CD4-positive, alpha-beta memory T cell (primary cell): ENCODE data around the gene LPO. TPM values are rescaled to one million over a fixed set of nuclear protein-coding genes. Genes with fewer than 3 reads are reported as not detected.

Source experiments
- CTCF ChIA-PET: fragments of 350-600 bp; sonication (Branson Sonifier 250); formaldehyde crosslinking; loops from one replicate; lab custom pipeline; 2021; ENCODE audit warnings: inconsistent platforms; ENCODE audit not compliant: partially characterized antibody; lab: Charles Lee
- POLR2A ChIA-PET: fragments of 350-600 bp; sonication (Branson Sonifier 250); formaldehyde crosslinking; loops from one replicate; lab custom pipeline; 2021; ENCODE audit not compliant: partially characterized antibody; lab: Charles Lee
- DNase-seq, 5 donors: peaks; one replicate each; pipeline versions ENCODE4 v3.0.0 to v3.0.0-alpha.2; 2020 to 2022; ENCODE audit warnings: mixed read lengths in 1 of 5
- H3K27ac ChIP-seq: one replicate; pipeline ENCODE4 v1.7.0; 2013; ENCODE audit warnings: low read depth, low read length
- H3K27me3 ChIP-seq: 2 replicates; pipeline ENCODE4 v1.7.0; 2013; ENCODE audit warnings: mild to moderate bottlenecking, low read length, moderate library complexity; ENCODE audit not compliant: insufficient read depth
- H3K36me3 ChIP-seq: 2 replicates; pipeline ENCODE4 v1.7.0; 2013; ENCODE audit warnings: mild to moderate bottlenecking, low read length, moderate library complexity; ENCODE audit not compliant: insufficient read depth
- H3K4me1 ChIP-seq: 2 replicates; pipeline ENCODE4 v1.7.0; 2013; ENCODE audit warnings: mild to moderate bottlenecking, low read length, moderate library complexity; ENCODE audit not compliant: insufficient read depth
- H3K4me3 ChIP-seq, 2 donors: one replicate each; pipeline ENCODE4 v1.7.0; 2013; ENCODE audit warnings: low read length in 2 of 2, mild to moderate bottlenecking in 1 of 2
- H3K9me3 ChIP-seq, 2 donors: one replicate each; pipeline ENCODE4 v1.7.0; 2013; ENCODE audit warnings: low read length in 2 of 2, control low read depth in 1 of 2; ENCODE audit not compliant: control insufficient read depth in 1 of 2
- H3K27ac Mint-ChIP-seq, 7 donors: one replicate each; pipeline ENCODE4 v1.8.0; 2020 to 2021; ENCODE audit warnings: mixed read lengths in 7 of 7, mild to moderate bottlenecking in 6 of 7, inconsistent platforms in 3 of 7, moderate library complexity in 3 of 7
- H3K27me3 Mint-ChIP-seq, 2 donors: one replicate each; pipeline ENCODE4 v1.8.0; 2020 to 2021; ENCODE audit warnings: mixed read lengths in 2 of 2
- H3K36me3 Mint-ChIP-seq, 2 donors: one replicate each; pipeline ENCODE4 v1.8.0; 2020 to 2021; ENCODE audit warnings: mixed read lengths in 2 of 2, inconsistent platforms in 1 of 2, mild to moderate bottlenecking in 1 of 2
- H3K4me1 Mint-ChIP-seq, 4 donors: one replicate each; pipeline ENCODE4 v1.8.0; 2020 to 2021; ENCODE audit warnings: mixed read lengths in 4 of 4, mild to moderate bottlenecking in 1 of 4
- H3K4me3 Mint-ChIP-seq, 8 donors: one replicate each; pipeline ENCODE4 v1.8.0; 2020 to 2021; ENCODE audit warnings: mixed read lengths in 8 of 8, mild to moderate bottlenecking in 7 of 8, moderate library complexity in 6 of 8, inconsistent platforms in 3 of 8
- H3K9me3 Mint-ChIP-seq, 8 donors: one replicate each; pipeline ENCODE4 v1.8.0; 2020 to 2021; ENCODE audit warnings: mixed read lengths in 8 of 8, mild to moderate bottlenecking in 5 of 8, inconsistent platforms in 3 of 8, moderate library complexity in 1 of 8
- intact Hi-C: fragments of 100-400 bp; cut with micrococcal nuclease; formaldehyde crosslinking; loops from one replicate; pipeline ENCODE4 v1.15.1; 2023
- polyA plus RNA-seq, 2 donors: library from polyadenylated mRNA; unstranded; fragments of 300-500 nt; fragmentation: Illumina TruSeq; gene quantifications; one replicate each; pipeline ENCODE4 v1.2.3, GENCODE V29; 2021
- total RNA-seq, 2 experiments: library from RNA; stranded (reverse); gene quantifications; one replicate each; pipeline ENCODE4 v1.2.3, GENCODE V29; 2021

Gene LPO
- total and polyA plus RNA-seq, 4 experiments from 2014 or later: not detected

- H3K4me3 Mint-ChIP-seq: no peak overlapping the region
- POLR2A ChIA-PET: no interaction called here
- Histone ChIP-seq H3K36me3 (peaks cover 22% of the 10 kb centered on the region), H3K27ac (no peak overlapping the region), H3K4me3 (no peak overlapping the region), H3K9me3 (no peaks in the 10 kb centered on the region), H3K27me3 (no peaks in the 10 kb centered on the region), H3K4me1 (no peaks in the 10 kb centered on the region)
- intact Hi-C loops: no loop called here
- no peak for DNase-seq
- H3K36me3 Mint-ChIP-seq: peaks cover 50 to 77% of the 10 kb centered on the region in 2 donors
- H3K27ac Mint-ChIP-seq: no peak overlapping the region
- H3K27me3 Mint-ChIP-seq: no peaks in the 10 kb centered on the region
- no peaks in the 10 kb centered on the region for H3K9me3 Mint-ChIP-seq
- CTCF ChIA-PET: interaction anchor here (1.4 to 3.2 kb wide), 2 partner anchors 11 to 88 kb away, joined by 3 to 17 read pairs; no protein-coding TSS in a partner anchor
- H3K4me1 Mint-ChIP-seq: no peaks in the 10 kb centered on the region
Observed at GRCh38 chr17:58210922-58211321, 27.5 kb upstream of the LPO start.

DNA sequence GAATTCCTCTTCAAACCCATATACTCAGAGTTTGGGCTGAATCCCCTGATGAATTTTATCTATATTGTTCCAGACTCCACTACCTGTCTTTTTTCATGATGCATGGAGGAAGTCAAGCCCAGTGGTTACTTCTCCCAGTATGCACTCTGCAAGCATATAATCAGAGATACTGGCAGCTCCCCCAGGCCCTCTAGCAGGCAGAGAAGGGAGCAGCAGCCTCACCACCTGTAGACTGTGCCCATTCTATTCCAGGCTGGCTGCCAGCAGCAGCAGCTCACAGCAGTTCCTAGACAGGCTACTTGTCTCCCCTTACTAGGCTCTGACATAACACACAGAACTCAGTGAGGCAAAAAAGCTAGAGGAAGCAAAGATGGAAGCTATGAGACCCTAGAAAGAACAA, 22.7 kb upstream of the LPO start:
- H3K4me1 ChIP-seq: peaks cover 15% of the 10 kb centered on the region
- Mint-ChIP-seq H3K27me3 (no peaks in the 10 kb centered on the region), H3K4me3 (peak overlapping the region in 1 of 8 donors; percentile 25), H3K27ac (peak overlapping the region in 1 of 7 donors; percentile 40), H3K36me3 (peaks cover 29 to 57% of the 10 kb centered on the region in 2 donors), H3K9me3 (no peaks in the 10 kb centered on the region), H3K4me1 (peaks cover 15 to 22% (median 19%) of the 10 kb centered on the region in 4 donors)
- H3K27ac ChIP-seq: no peak overlapping the region
- H3K27me3 ChIP-seq: no peaks in the 10 kb centered on the region
- no peak for DNase-seq
- no peaks in the 10 kb centered on the region for H3K9me3 ChIP-seq
- H3K4me3 ChIP-seq: no peak overlapping the region
- H3K36me3 ChIP-seq: peaks cover 13% of the 10 kb centered on the region
- ChIA-PET CTCF (interaction anchor here (0.6 to 1.1 kb wide), 2 partner anchors 17 to 203 kb away, joined by 4 read pairs; no protein-coding TSS in a partner anchor), POLR2A (interaction anchor here (1.4 kb wide), 1 partner anchor 102 kb away, joined by 3 read pairs; no protein-coding TSS in a partner anchor)
- intact Hi-C loops: no loop called here

- Mint-ChIP-seq H3K36me3 (peaks cover 14 to 41% of the 10 kb centered on the region in 2 donors), H3K27me3 (no peaks in the 10 kb centered on the region), H3K27ac (peak overlapping the region; percentile 18 to 94 (median 84)), H3K4me3 (peak overlapping the region; percentile 10 to 99 (median 38)), H3K4me1 (peaks cover 19 to 28% (median 23%) of the 10 kb centered on the region in 4 donors), H3K9me3 (no peaks in the 10 kb centered on the region)
- no peaks in the 10 kb centered on the region for H3K9me3 ChIP-seq
- no peak overlapping the region for H3K27ac ChIP-seq
- no peak overlapping the region for H3K4me3 ChIP-seq
- no peaks in the 10 kb centered on the region for H3K27me3 ChIP-seq
- no peak for DNase-seq
- intact Hi-C loops: loop anchor here (2.0 kb wide), 3 partner anchors 65 to 937 kb away; partner anchors contain the start of genes DYNLL2, PRR11 and SKA2
- H3K4me1 ChIP-seq: peaks cover 15% of the 10 kb centered on the region
- POLR2A ChIA-PET: interaction anchor here (1.3 to 2.4 kb wide), 3 partner anchors 115 to 414 kb away, joined by 3 to 11 read pairs (median 4); partner anchors contain the start of gene SUPT4H1
- H3K36me3 ChIP-seq: peaks cover 7% of the 10 kb centered on the region
- CTCF ChIA-PET: interaction anchor here (0.6 to 1.6 kb wide), 2 partner anchors 18 to 270 kb away, joined by 3 to 6 read pairs; partner anchors contain the start of gene HSF5
Observed at GRCh38 chr17:58217766-58218165, 20.6 kb upstream of the LPO start.

- intact Hi-C loops: loop anchor here (1.0 to 2.0 kb wide), 5 partner anchors 66 to 936 kb away; partner anchors contain the start of genes DYNLL2, PRR11, SKA2 and SRSF1
- ChIA-PET POLR2A (interaction anchor here (0.7 to 2.4 kb wide), 11 partner anchors 12 to 473 kb away, joined by 3 to 11 read pairs (median 4); partner anchors contain the start of genes MRPS23, RAD51C, SRSF1 and SUPT4H1), CTCF (interaction anchor here (0.6 to 2.3 kb wide), 6 partner anchors 13 to 296 kb away, joined by 3 to 8 read pairs (median 4); partner anchors contain the start of gene MTMR4)
- Mint-ChIP-seq H3K36me3 (peaks cover 4 to 27% of the 10 kb centered on the region in 2 donors), H3K9me3 (no peaks in the 10 kb centered on the region), H3K27me3 (peaks cover 0 to 2% of the 10 kb centered on the region in 2 donors), H3K4me3 (peak within 1 kb of the TSS; percentile 91 to 99 (median 94)), H3K27ac (peak within 1 kb of the TSS; percentile 94 to 99 (median 97)), H3K4me1 (peaks cover 19 to 28% (median 23%) of the 10 kb centered on the region in 4 donors)
- Histone ChIP-seq H3K4me1 (peaks cover 15% of the 10 kb centered on the region), H3K27ac (peak within 1 kb of the TSS; percentile 54), H3K27me3 (no peaks in the 10 kb centered on the region), H3K36me3 (no peaks in the 10 kb centered on the region), H3K9me3 (no peaks in the 10 kb centered on the region), H3K4me3 (peak within 1 kb of the TSS; percentile 71 to 88)
- peak; percentile 94 to 96 (median 95) for DNase-seq
Observed at GRCh38 chr17:58219007-58219788, 19.2 kb upstream of the LPO start, which contains the start of gene MKS1. Gene MKS1 (minus strand): TSS chr17:58219255. CDS start chr17:58219230, 25 bp downstream.

GRCh38 chr17:58219789-58220183, 18.6 kb upstream of the LPO start:
- peaks cover 0 to 6% of the 10 kb centered on the region in 2 donors for H3K27me3 Mint-ChIP-seq
- ChIA-PET CTCF (interaction anchor here (0.6 to 2.3 kb wide), 4 partner anchors 12 to 295 kb away, joined by 3 to 8 read pairs (median 4); partner anchors contain the start of gene MTMR4), POLR2A (interaction anchor here (1.0 to 2.4 kb wide), 8 partner anchors 11 to 473 kb away, joined by 3 to 11 read pairs (median 5); partner anchors contain the start of genes MRPS23, RAD51C, SRSF1 and SUPT4H1)
- H3K36me3 Mint-ChIP-seq: peaks cover 4 to 23% of the 10 kb centered on the region in 2 donors
- H3K4me3 Mint-ChIP-seq: peak overlapping the region; percentile 91 to 99 (median 94)
- DNase-seq: no peak
- H3K36me3 ChIP-seq: no peaks in the 10 kb centered on the region
- H3K27ac Mint-ChIP-seq: peak overlapping the region; percentile 94 to 99 (median 97)
- no peaks in the 10 kb centered on the region for H3K27me3 ChIP-seq
- peak overlapping the region; percentile 71 to 88 for H3K4me3 ChIP-seq
- intact Hi-C loops: loop anchor here (1.0 to 2.0 kb wide), 5 partner anchors 67 to 935 kb away; partner anchors contain the start of genes DYNLL2, PRR11, SKA2 and SRSF1
- H3K4me1 ChIP-seq: peaks cover 15% of the 10 kb centered on the region
- H3K4me1 Mint-ChIP-seq: peaks cover 19 to 28% (median 23%) of the 10 kb centered on the region in 4 donors
- H3K27ac ChIP-seq: peak overlapping the region; percentile 54
- no peaks in the 10 kb centered on the region for H3K9me3 ChIP-seq
- H3K9me3 Mint-ChIP-seq: no peaks in the 10 kb centered on the region

DNA sequence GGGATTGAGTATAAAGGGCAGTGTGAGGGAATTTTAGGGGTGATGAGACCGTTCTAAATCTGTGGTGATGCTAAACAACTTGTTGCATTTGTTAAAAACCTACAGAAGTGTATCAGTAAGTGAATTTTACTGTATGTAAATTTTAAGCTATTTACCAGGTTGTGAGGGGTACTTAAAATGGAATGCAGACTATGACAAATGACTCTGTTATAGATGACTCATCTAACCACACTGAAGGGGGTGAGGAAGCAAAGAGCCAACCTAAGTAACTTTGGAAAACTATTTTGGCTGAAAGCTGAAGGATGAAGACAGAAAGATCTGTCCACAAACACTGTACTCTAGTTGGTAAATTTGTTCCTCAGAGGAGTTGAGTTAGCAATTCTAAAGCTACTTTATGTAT, 14.1 kb upstream of the LPO start:
- Histone ChIP-seq H3K27me3 (no peaks in the 10 kb centered on the region), H3K4me3 (no peak overlapping the region), H3K27ac (no peak overlapping the region), H3K9me3 (no peaks in the 10 kb centered on the region), H3K4me1 (peaks cover 9% of the 10 kb centered on the region), H3K36me3 (no peaks in the 10 kb centered on the region)
- no peak for DNase-seq
- Mint-ChIP-seq H3K36me3 (no peaks in the 10 kb centered on the region), H3K4me3 (no peak overlapping the region), H3K4me1 (peaks cover 8 to 15% (median 12%) of the 10 kb centered on the region in 4 donors), H3K27me3 (peaks cover 4 to 19% of the 10 kb centered on the region in 2 donors), H3K9me3 (no peaks in the 10 kb centered on the region), H3K27ac (no peak overlapping the region)
- intact Hi-C loops: no loop called here
- ChIA-PET CTCF (interaction anchor here (0.9 to 1.9 kb wide), 2 partner anchors 26 to 52 kb away, joined by 3 to 5 read pairs; no protein-coding TSS in a partner anchor), POLR2A (no interaction called here)
